Astrocyte (in vitro differentiated cells and primary cell): ENCODE data around the gene SQSTM1. TPM values are rescaled to one million over a fixed set of nuclear protein-coding genes. Genes with fewer than 3 reads are reported as not detected.

Experiments
- DNase-seq: peaks from one replicate; pipeline ENCODE4 v3.0.0-alpha.2; 2010; ENCODE audit warnings: low read depth
- FAIRE-seq: peaks from 2 replicates; lab custom pipeline; 2011; peaks lifted over from hg19 to GRCh38; lab: Jason Lieb, UNC
- H2AFZ ChIP-seq: 2 replicates; pipeline ENCODE4 v1.6.0; 2012; ENCODE audit warnings: low read depth, low read length, inconsistent platforms
- H3K27ac ChIP-seq: 2 replicates; pipeline ENCODE4 v1.5.1; 2011; ENCODE audit warnings: low read depth, low read length, inconsistent platforms
- H3K27me3 ChIP-seq: 2 replicates; pipeline ENCODE4 v1.6.0; 2011; ENCODE audit warnings: low read length, inconsistent platforms; ENCODE audit not compliant: insufficient read depth
- H3K36me3 ChIP-seq: 2 replicates; pipeline ENCODE4 v1.5.1; 2011; ENCODE audit warnings: low read length, inconsistent platforms; ENCODE audit not compliant: insufficient read depth
- H3K4me1 ChIP-seq: 2 replicates; pipeline ENCODE4 v1.5.1; 2011; ENCODE audit warnings: low read length, inconsistent platforms; ENCODE audit not compliant: insufficient read depth
- H3K4me2 ChIP-seq: 2 replicates; pipeline ENCODE4 v1.6.0; 2012; ENCODE audit warnings: low read length, inconsistent platforms
- H3K4me3 ChIP-seq: 2 replicates; pipeline ENCODE4 v1.5.1; 2011; ENCODE audit warnings: low read depth, mild to moderate bottlenecking, low read length, inconsistent platforms; ENCODE audit not compliant: insufficient read depth
- H3K79me2 ChIP-seq: 2 replicates; pipeline ENCODE4 v1.6.0; 2012; ENCODE audit warnings: mild to moderate bottlenecking, low read length, inconsistent platforms; ENCODE audit not compliant: insufficient read depth
- H3K9ac ChIP-seq: 2 replicates; pipeline ENCODE4 v1.6.0; 2012; ENCODE audit warnings: mild to moderate bottlenecking, low read length, inconsistent platforms
- H3K9me3 ChIP-seq: 2 replicates; pipeline ENCODE4 v1.5.1; 2012; ENCODE audit warnings: low read depth, mild to moderate bottlenecking, low read length, inconsistent platforms; ENCODE audit not compliant: insufficient read depth
- H4K20me1 ChIP-seq: 2 replicates; pipeline ENCODE4 v1.6.0; 2012; ENCODE audit warnings: low read length, inconsistent platforms; ENCODE audit not compliant: insufficient read depth
- H3K27ac Mint-ChIP-seq: one replicate; pipeline ENCODE4 v1.8.0; 2021; ENCODE audit warnings: mild to moderate bottlenecking, mixed read lengths; ENCODE audit not compliant: unreplicated experiment
- H3K27me3 Mint-ChIP-seq: one replicate; pipeline ENCODE4 v1.8.0; 2021; ENCODE audit warnings: low read depth, mixed read lengths; ENCODE audit not compliant: unreplicated experiment
- H3K36me3 Mint-ChIP-seq: one replicate; pipeline ENCODE4 v1.8.0; 2021; ENCODE audit warnings: low read depth, mixed read lengths; ENCODE audit not compliant: unreplicated experiment
- H3K4me1 Mint-ChIP-seq: one replicate; pipeline ENCODE4 v1.8.0; 2021; ENCODE audit warnings: low read depth, mixed read lengths; ENCODE audit not compliant: unreplicated experiment
- H3K4me3 Mint-ChIP-seq: one replicate; pipeline ENCODE4 v1.8.0; 2021; ENCODE audit warnings: mild to moderate bottlenecking, moderate library complexity, mixed read lengths; ENCODE audit not compliant: unreplicated experiment
- H3K9me3 Mint-ChIP-seq: one replicate; pipeline ENCODE4 v1.8.0; 2021; ENCODE audit warnings: mild to moderate bottlenecking, mixed read lengths; ENCODE audit not compliant: unreplicated experiment
- EZH2 ChIP-seq: IDR thresholded peaks from 2 replicates; pipeline ENCODE4 v1.6.1; 2012; ENCODE audit warnings: mild to moderate bottlenecking, low read length, inconsistent platforms; ENCODE audit not compliant: insufficient read depth
- total RNA-seq: library from RNA; stranded (reverse); gene quantifications from 2 replicates; pipeline ENCODE4 v1.2.1, GENCODE V29; 2021
- TF ChIP-seq, protein P1 (sequence below): IDR thresholded peaks from 2 replicates; pipeline ENCODE4 v1.5.1; 2011; ENCODE audit warnings: low read depth, mild to moderate bottlenecking, inconsistent platforms, low read length, moderate library complexity; ENCODE audit not compliant: insufficient read depth

Gene SQSTM1
- total RNA-seq, 1 donor from 2014 or later = 262 TPM

GRCh38 chr5:179837076-179838011, 16.6 kb downstream of the SQSTM1 start:
- Histone ChIP-seq H4K20me1 (peaks cover 40% of the 10 kb centered on the region), H3K79me2 (no peaks in the 10 kb centered on the region), H3K9me3 (no peaks in the 10 kb centered on the region), H3K36me3 (peaks cover 32% of the 10 kb centered on the region), H3K27me3 (no peaks in the 10 kb centered on the region), H3K9ac (no peak overlapping the region), H3K4me2 (no peak overlapping the region), H2AFZ (no peak overlapping the region), H3K4me1 (no peaks in the 10 kb centered on the region), H3K27ac (no peak overlapping the region), H3K4me3 (no peak overlapping the region)
- Mint-ChIP-seq H3K9me3 (no peaks in the 10 kb centered on the region), H3K27ac (no peak overlapping the region), H3K36me3 (peaks cover 41% of the 10 kb centered on the region), H3K4me1 (peaks cover 16% of the 10 kb centered on the region), H3K4me3 (no peak overlapping the region), H3K27me3 (no peaks in the 10 kb centered on the region)
- no peak for FAIRE-seq
- no peak for DNase-seq
- TF ChIP-seq, protein P1, sequence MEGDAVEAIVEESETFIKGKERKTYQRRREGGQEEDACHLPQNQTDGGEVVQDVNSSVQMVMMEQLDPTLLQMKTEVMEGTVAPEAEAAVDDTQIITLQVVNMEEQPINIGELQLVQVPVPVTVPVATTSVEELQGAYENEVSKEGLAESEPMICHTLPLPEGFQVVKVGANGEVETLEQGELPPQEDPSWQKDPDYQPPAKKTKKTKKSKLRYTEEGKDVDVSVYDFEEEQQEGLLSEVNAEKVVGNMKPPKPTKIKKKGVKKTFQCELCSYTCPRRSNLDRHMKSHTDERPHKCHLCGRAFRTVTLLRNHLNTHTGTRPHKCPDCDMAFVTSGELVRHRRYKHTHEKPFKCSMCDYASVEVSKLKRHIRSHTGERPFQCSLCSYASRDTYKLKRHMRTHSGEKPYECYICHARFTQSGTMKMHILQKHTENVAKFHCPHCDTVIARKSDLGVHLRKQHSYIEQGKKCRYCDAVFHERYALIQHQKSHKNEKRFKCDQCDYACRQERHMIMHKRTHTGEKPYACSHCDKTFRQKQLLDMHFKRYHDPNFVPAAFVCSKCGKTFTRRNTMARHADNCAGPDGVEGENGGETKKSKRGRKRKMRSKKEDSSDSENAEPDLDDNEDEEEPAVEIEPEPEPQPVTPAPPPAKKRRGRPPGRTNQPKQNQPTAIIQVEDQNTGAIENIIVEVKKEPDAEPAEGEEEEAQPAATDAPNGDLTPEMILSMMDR = no peak
- TF ChIP-seq EZH2 = no peak

DNA sequence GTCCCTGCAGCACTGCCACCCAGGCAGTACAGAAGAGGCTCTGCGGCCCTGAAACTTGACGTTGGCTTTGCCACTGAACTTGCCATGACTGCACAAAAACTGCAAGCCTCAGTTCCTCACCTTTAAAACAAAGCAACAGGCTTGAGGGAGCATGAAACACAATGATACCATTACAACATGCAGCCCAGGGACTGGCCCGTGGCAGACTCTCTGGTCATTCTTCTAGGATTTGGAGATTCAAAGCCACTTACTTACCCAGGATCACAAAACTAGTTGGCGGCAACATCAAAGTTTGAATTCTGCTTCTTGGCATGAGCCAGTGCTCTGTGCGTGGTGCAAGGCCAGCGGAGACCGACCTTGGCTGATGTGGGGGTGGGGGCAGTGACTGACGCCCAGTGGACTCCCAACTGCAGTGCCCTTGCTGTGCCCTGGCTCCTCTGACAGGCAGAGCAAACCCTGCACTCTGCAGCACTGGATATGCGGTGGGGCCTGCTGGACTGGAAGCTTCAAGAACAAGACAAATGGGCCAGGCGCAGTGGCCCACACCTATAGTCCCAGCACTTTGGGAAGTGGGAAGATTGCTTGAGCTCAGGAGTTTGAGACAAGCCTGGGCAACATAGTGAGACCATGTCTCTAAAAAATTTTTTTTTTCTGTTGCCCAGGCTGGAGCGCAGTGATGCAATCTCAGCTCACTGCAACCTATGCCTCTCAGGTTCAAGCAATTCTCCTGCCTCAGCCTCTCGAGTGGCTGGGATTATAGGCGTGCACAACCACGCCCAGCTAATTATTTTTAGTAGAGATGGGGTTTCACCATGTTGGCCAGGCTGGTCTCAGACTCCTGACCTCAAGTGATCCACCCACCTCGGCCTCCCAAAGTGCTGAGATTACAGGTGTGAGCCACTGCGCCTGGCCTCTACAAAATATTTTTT, 18.9 kb downstream of the SQSTM1 start:
- no peaks in the 10 kb centered on the region for H3K9me3 Mint-ChIP-seq
- peaks cover 46% of the 10 kb centered on the region for H3K36me3 Mint-ChIP-seq

More for the DNA sequence above, 18.9 kb downstream of the SQSTM1 start:
- Histone ChIP-seq H3K79me2 (no peaks in the 10 kb centered on the region), H3K27ac (no peak overlapping the region), H3K9me3 (no peaks in the 10 kb centered on the region), H3K4me3 (no peak overlapping the region), H3K9ac (no peak overlapping the region), H3K36me3 (peaks cover 20% of the 10 kb centered on the region), H4K20me1 (peaks cover 23% of the 10 kb centered on the region), H2AFZ (no peak overlapping the region), H3K4me2 (no peak overlapping the region), H3K4me1 (no peaks in the 10 kb centered on the region), H3K27me3 (no peaks in the 10 kb centered on the region)
- DNase-seq = no peak
- TF ChIP-seq, protein P1 = no peak
- no peak for TF ChIP-seq EZH2
- peaks cover 8% of the 10 kb centered on the region for H3K4me1 Mint-ChIP-seq
- no peak overlapping the region for H3K27ac Mint-ChIP-seq
- no peak for FAIRE-seq
- no peak overlapping the region for H3K4me3 Mint-ChIP-seq
- H3K27me3 Mint-ChIP-seq = no peaks in the 10 kb centered on the region
